IMR-90 (cell line): ENCODE results near the gene DEFB114. TPM values are rescaled to one million over a fixed set of nuclear protein-coding genes. Genes with fewer than 3 reads are reported as not detected.

Experiments
- ATAC-seq: fragments of 200-7000 bp; cut with Tn5 transposase; 2 replicates; pipeline ENCODE4 v1.9.1; 2020; ENCODE audit warnings: low read depth, mild to moderate bottlenecking, moderate library complexity
- BruUV-seq: library from RNA; stranded (reverse); fragments of 400-500 nt; replicated peaks from 2 replicates; lab custom pipeline; 2021; lab: Mats Ljungman, UMichigan
- CTCF ChIA-PET: fragments of 300-600 bp; formaldehyde crosslinking; extraction: SDS; loops from one replicate; lab custom pipeline; 2021; ENCODE audit warnings: antibody characterized with exemption; lab: Yijun Ruan, JAX
- POLR2A ChIA-PET: fragments of 300-600 bp; sonication (Branson Sonifier 250); formaldehyde crosslinking; loops from one replicate; lab custom pipeline; 2022; ENCODE audit warnings: antibody characterized with exemption; ENCODE audit not compliant: unreplicated experiment; lab: Charles Lee
- DNase-seq: peaks from one replicate; pipeline ENCODE4 v3.0.0; 2013
- H2AFZ ChIP-seq: replicated peaks from 2 replicates; pipeline ENCODE3; 2013; ENCODE audit warnings: low read length, mild to moderate bottlenecking; ENCODE audit not compliant: poor library complexity
- H2AK5ac ChIP-seq: 2 replicates; pipeline ENCODE4 v1.6.1; 2013; ENCODE audit warnings: low read depth, low read length, inconsistent platforms
- H2AK9ac ChIP-seq: replicated peaks from 2 replicates; pipeline ENCODE3; 2013; ENCODE audit warnings: mild to moderate bottlenecking, low read depth, low read length, moderate library complexity; ENCODE audit not compliant: poor library complexity
- H2BK120ac ChIP-seq: 2 replicates; pipeline ENCODE4 v1.6.1; 2013; ENCODE audit warnings: low read depth, low read length, inconsistent platforms
- H2BK15ac ChIP-seq: 3 replicates; pipeline ENCODE4 v1.6.1; 2013; ENCODE audit warnings: low read depth, low read length, inconsistent platforms
- H2BK20ac ChIP-seq: 2 replicates; pipeline ENCODE4 v1.6.1; 2013; ENCODE audit warnings: low read depth, mild to moderate bottlenecking, inconsistent platforms, low read length, moderate library complexity
- H2BK5ac ChIP-seq: 2 replicates; pipeline ENCODE4 v1.6.1; 2013; ENCODE audit warnings: mild to moderate bottlenecking, low read depth, low read length, inconsistent platforms; ENCODE audit not compliant: poor library complexity, severe bottlenecking
- H3K14ac ChIP-seq: replicated peaks from 2 replicates; pipeline ENCODE4 v1.6.1; 2013; ENCODE audit warnings: low read depth, low read length, inconsistent platforms
- H3K18ac ChIP-seq: 2 replicates; pipeline ENCODE4 v1.6.1; 2013; ENCODE audit warnings: low read depth, low read length, control low read depth
- H3K23ac ChIP-seq: 2 replicates; pipeline ENCODE4 v1.6.1; 2013; ENCODE audit warnings: low read depth, low read length, inconsistent platforms
- H3K27ac ChIP-seq: 2 replicates; pipeline ENCODE4 v1.5.1; 2013; ENCODE audit warnings: mild to moderate bottlenecking, control low read depth, low read length; ENCODE audit not compliant: insufficient read depth
- H3K27me3 ChIP-seq: 2 replicates; pipeline ENCODE4 v1.6.1; 2013; ENCODE audit warnings: low read length; ENCODE audit not compliant: control insufficient read depth, insufficient read depth
- H3K36me3 ChIP-seq: 2 replicates; pipeline ENCODE4 v1.6.1; 2013; ENCODE audit warnings: low read length, mixed read lengths; ENCODE audit not compliant: control insufficient read depth, insufficient read depth
- H3K4ac ChIP-seq: 2 replicates; pipeline ENCODE4 v1.6.1; 2013; ENCODE audit warnings: low read depth, low read length, inconsistent platforms
- H3K4me1 ChIP-seq: 2 replicates; pipeline ENCODE4 v1.6.1; 2013; ENCODE audit warnings: low read length, mixed read lengths; ENCODE audit not compliant: control insufficient read depth, insufficient read depth
- H3K4me2 ChIP-seq: 2 replicates; pipeline ENCODE4 v1.6.1; 2013; ENCODE audit warnings: low read depth, mild to moderate bottlenecking, control low read depth, low read length, moderate library complexity
- H3K4me3 ChIP-seq: 2 replicates; pipeline ENCODE4 v1.5.1; 2013; ENCODE audit warnings: low read depth, mild to moderate bottlenecking, control low read depth, low read length, moderate library complexity; ENCODE audit not compliant: insufficient read depth
- H3K56ac ChIP-seq: 2 replicates; pipeline ENCODE4 v1.6.1; 2013; ENCODE audit warnings: low read length, inconsistent platforms; ENCODE audit not compliant: insufficient read depth; ENCODE audit errors: extremely low read depth
- H3K79me1 ChIP-seq, 2 experiments: 2 replicates each; pipeline ENCODE4 v1.6.1; 2013; ENCODE audit warnings: low read length in 2 of 2, inconsistent platforms in 1 of 2, low read depth in 1 of 2
- H3K9ac ChIP-seq: 2 replicates; pipeline ENCODE4 v1.6.1; 2013; ENCODE audit warnings: low read depth, low read length, control low read depth
- H3K9me1 ChIP-seq: 2 replicates; pipeline ENCODE4 v1.6.1; 2013; ENCODE audit warnings: low read length, inconsistent platforms; ENCODE audit not compliant: insufficient read depth
- H3K9me3 ChIP-seq: 2 replicates; pipeline ENCODE4 v1.6.1; 2013; ENCODE audit warnings: low read length; ENCODE audit not compliant: control insufficient read depth, insufficient read depth
- H4K20me1 ChIP-seq: 2 replicates; pipeline ENCODE4 v1.6.1; 2013; ENCODE audit warnings: low read length, inconsistent platforms; ENCODE audit not compliant: insufficient read depth
- H4K5ac ChIP-seq: 2 replicates; pipeline ENCODE4 v1.6.1; 2013; ENCODE audit warnings: mild to moderate bottlenecking, low read depth, low read length, control low read depth
- H4K8ac ChIP-seq, 2 experiments: 2 replicates each; pipeline ENCODE4 v1.6.1; 2013; ENCODE audit warnings: low read depth in 2 of 2, low read length in 2 of 2, control low read depth in 1 of 2, inconsistent platforms in 1 of 2
- H4K91ac ChIP-seq: 2 replicates; pipeline ENCODE4 v1.6.1; 2013; ENCODE audit warnings: low read depth, low read length, inconsistent platforms; ENCODE audit not compliant: insufficient read depth
- BHLHE40 ChIP-seq: fragments of 150-350 bp; IDR thresholded peaks from 2 replicates; pipeline ENCODE4 v1.6.1; 2016; ENCODE audit warnings: mild to moderate bottlenecking, low read depth, low read length
- CEBPB ChIP-seq: IDR thresholded peaks from 2 replicates; pipeline ENCODE4 v1.6.1; 2012; ENCODE audit warnings: low read depth, low read length, improper control_type of control experiment
- CHD1 ChIP-seq: IDR thresholded peaks from 2 replicates; pipeline ENCODE4 v1.6.1; 2012; ENCODE audit warnings: low read depth, low read length, improper control_type of control experiment
- CTCF ChIP-seq: conservative IDR thresholded peaks from 2 replicates; pipeline ENCODE4 v1.5.1; 2012; ENCODE audit warnings: mild to moderate bottlenecking, low read depth, low read length, improper control_type of control experiment
- ELK1 ChIP-seq: fragments of 150-350 bp; IDR thresholded peaks from 2 replicates; pipeline ENCODE4 v1.6.1; 2016; ENCODE audit warnings: low read depth, mild to moderate bottlenecking, low read length, moderate library complexity, borderline replicate concordance
- FOS ChIP-seq: fragments of 150-350 bp; IDR thresholded peaks from 2 replicates; pipeline ENCODE4 v1.6.1; 2016; ENCODE audit warnings: low read depth, low read length
- MAFK ChIP-seq: IDR thresholded peaks from 2 replicates; pipeline ENCODE4 v1.6.1; 2012; ENCODE audit warnings: low read depth, low read length, improper control_type of control experiment
- MAZ ChIP-seq: IDR thresholded peaks from 2 replicates; pipeline ENCODE4 v1.6.1; 2012; ENCODE audit warnings: low read depth, mild to moderate bottlenecking, low read length, improper control_type of control experiment, moderate library complexity, borderline replicate concordance
- MXI1 ChIP-seq: IDR thresholded peaks from 2 replicates; pipeline ENCODE4 v1.6.1; 2012; ENCODE audit warnings: low read depth, mild to moderate bottlenecking, low read length, moderate library complexity, borderline replicate concordance
- NFE2L2 ChIP-seq: fragments of 150-350 bp; IDR thresholded peaks from 2 replicates; pipeline ENCODE4 v1.6.1; 2016; ENCODE audit warnings: low read depth, mild to moderate bottlenecking, low read length
- POLR2A ChIP-seq: IDR thresholded peaks from 2 replicates; pipeline ENCODE4 v1.6.1; 2012; ENCODE audit warnings: mild to moderate bottlenecking, low read depth, low read length
- RAD21 ChIP-seq: IDR thresholded peaks from 2 replicates; pipeline ENCODE4 v1.6.1; 2012; ENCODE audit warnings: low read length, improper control_type of control experiment
- RCOR1 ChIP-seq: IDR thresholded peaks from 2 replicates; pipeline ENCODE4 v1.6.1; 2012; ENCODE audit warnings: mild to moderate bottlenecking, low read length, improper control_type of control experiment; ENCODE audit not compliant: insufficient replicate concordance
- RFX5 ChIP-seq: IDR thresholded peaks from 2 replicates; pipeline ENCODE4 v1.8.0; 2012; ENCODE audit warnings: low read depth, mild to moderate bottlenecking, low read length, moderate library complexity
- USF2 ChIP-seq: fragments of 150-350 bp; IDR thresholded peaks from 2 replicates; pipeline ENCODE4 v1.6.1; 2017; ENCODE audit warnings: mild to moderate bottlenecking, antibody characterized with exemption, low read length, low read depth
- WGBS, 2 experiments: methylation state at CpG; one replicate each; pipeline versions ENCODE4 v1.1.5 to v1.1.7; 2013; ENCODE audit warnings: missing lambda C conversion rate in 2 of 2; ENCODE audit not compliant: insufficient read length in 1 of 2; ENCODE audit errors: extremely low coverage in 2 of 2; 5-methylcytosine and 5-hydroxymethylcytosine counted together
- dilution Hi-C: fragments of 300-500 bp; cut with HindIII; formaldehyde crosslinking; loops from one replicate; pipeline ENCODE4 v1.14.3; 2018; ENCODE audit warnings: low sequenced_read_pairs; ENCODE audit not compliant: unreplicated experiment
- in situ Hi-C: fragments of 300-500 bp; cut with MboI; formaldehyde crosslinking; loops from 3 replicates; pipeline ENCODE4 v1.14.3; 2019; ENCODE audit warnings: low sequenced_read_pairs, inconsistent platforms, mixed read lengths
- intact Hi-C: fragments of 100-400 bp; cut with micrococcal nuclease; formaldehyde crosslinking; loops from 2 replicates; pipeline ENCODE4 v1.10.0; 2022
- polyA plus RNA-seq, 3 experiments: library from polyadenylated mRNA; depleted of rRNA; stranded (reverse); fragments of >200 nt; gene quantifications; 2 replicates each; pipeline ENCODE4 v1.2.3, GENCODE V29; 2012; ENCODE audit warnings: low replicate concordance in 1 of 3
- total RNA-seq: library from RNA; depleted of rRNA; stranded (reverse); fragments of >200 nt; gene quantifications from 2 replicates; pipeline ENCODE4 v1.2.3, GENCODE V29; 2012

The DEFB114 gene
- total and polyA plus RNA-seq, 2 of the 4 experiments (the other 2 are of a cell fraction): not detected

GRCh38 chr6:49913636-49914375, 50.2 kb downstream of the DEFB114 start:
- H2BK15ac ChIP-seq: no peak overlapping the region
- H3K27me3 ChIP-seq: no peaks in the 10 kb centered on the region
- H3K4me2 ChIP-seq: no peak overlapping the region
- no peak overlapping the region for H3K9ac ChIP-seq
- intact Hi-C loops (no loop called here), dilution Hi-C loops (no loop called here), in situ Hi-C loops (no loop called here)
- no peak overlapping the region for H3K4me3 ChIP-seq
- H2BK5ac ChIP-seq: no peak overlapping the region
- no peaks in the 10 kb centered on the region for H3K36me3 ChIP-seq
- ChIA-PET CTCF (no interaction called here), POLR2A (no interaction called here)
- no peak overlapping the region for H3K18ac ChIP-seq
- no peak overlapping the region for H4K8ac ChIP-seq
- TF ChIP-seq NFE2L2 (no peak), BHLHE40 (no peak), USF2 (no peak), MXI1 (no peak), MAZ (no peak), FOS (no peak), POLR2A (no peak), CTCF (no peak), MAFK (no peak), ELK1 (no peak), RCOR1 (no peak), CEBPB (no peak), RAD21 (no peak), CHD1 (no peak), RFX5 (no peak)
- no CpG with 5 or more reads among the region's 6 CpGs for WGBS, 2 experiments
- no peaks in the 10 kb centered on the region for H3K9me1 ChIP-seq
- no peaks in the 10 kb centered on the region for H4K20me1 ChIP-seq
- no peak overlapping the region for H2BK120ac ChIP-seq
- no peak overlapping the region for H4K91ac ChIP-seq
- no peak overlapping the region for H2AFZ ChIP-seq
- H3K56ac ChIP-seq: no peak overlapping the region
- H3K9me3 ChIP-seq: no peaks in the 10 kb centered on the region
- no peaks in the 10 kb centered on the region for H3K79me1 ChIP-seq
- ATAC-seq: no peak
- H3K4ac ChIP-seq: no peak overlapping the region
- no peak overlapping the region for H4K5ac ChIP-seq
- H3K4me1 ChIP-seq: no peaks in the 10 kb centered on the region
- H3K23ac ChIP-seq: no peak overlapping the region
- H2AK5ac ChIP-seq: no peak overlapping the region
- H3K14ac ChIP-seq: no peak overlapping the region
- H2BK20ac ChIP-seq: no peak overlapping the region
- no TSS peak for BruUV-seq
- no peak for DNase-seq
- no peak overlapping the region for H2AK9ac ChIP-seq
- no peak overlapping the region for H3K27ac ChIP-seq
